Activated naive CD4-positive, alpha-beta T cell (primary cell): Measurements from ENCODE around the gene ITGB1BP2.
"Not testable (repeated sequence)": the region's sequence is repeated elsewhere in the genome, so short reads cannot be mapped to it uniquely, and the experiment has no call there.

Experiments
- DNase-seq, 4 experiments: peaks; one replicate each; lab custom pipeline; 2025; lab: John Stamatoyannopoulos, UW

The ITGB1BP2 gene

GRCh38 chrX:71301195-71301924 lies at the start of gene ITGB1BP2:
Gene ITGB1BP2 (plus strand): TSS chrX:71301750. CDS start chrX:71301807, 57 bp downstream.
- DNase-seq: no peak

GRCh38 chrX:71252221-71252620 lies 49.3 kb upstream of the ITGB1BP2 start:
- no peak for DNase-seq

- peak in 2 of 4 experiments; percentile 2 to 18 for DNase-seq
These were observed 48.1 kb upstream of the ITGB1BP2 start for GRCh38 chrX:71253253-71254091.

- DNase-seq: peak; percentile 27 to 68 (median 47)
These were observed 47.2 kb upstream of the ITGB1BP2 start, which contains the start of gene ZMYM3 for GRCh38 chrX:71254092-71254963. Gene ZMYM3 (minus strand): TSS chrX:71254140. CDS start chrX:71253255, 885 bp downstream.

DNA sequence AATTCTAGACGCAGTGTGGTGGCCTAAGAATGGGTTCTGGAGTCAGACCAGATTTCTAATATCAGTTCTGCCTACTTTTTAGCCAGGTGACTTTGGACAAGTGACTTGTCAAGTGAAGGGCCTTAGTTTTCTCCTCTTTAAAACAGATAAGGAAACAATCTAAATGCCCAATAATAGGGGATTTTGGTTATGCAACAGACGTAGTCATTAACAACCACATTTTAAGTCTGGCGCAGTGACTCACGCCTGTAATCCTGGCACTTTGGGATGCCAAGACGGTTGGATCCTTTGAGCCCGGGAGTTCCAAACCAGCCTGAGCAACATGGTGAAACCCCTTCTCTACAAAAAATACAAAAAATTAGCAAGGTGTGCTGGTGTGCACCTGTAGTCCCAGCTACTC lies 45.5 kb upstream of the ITGB1BP2 start:
- DNase-seq: no peak

- no peak for DNase-seq
These were observed 44.7 kb upstream of the ITGB1BP2 start for GRCh38 chrX:71256856-71257255.

GRCh38 chrX:71268624-71269023 lies 32.9 kb upstream of the ITGB1BP2 start:
- DNase-seq: not testable (repeated sequence)

DNA sequence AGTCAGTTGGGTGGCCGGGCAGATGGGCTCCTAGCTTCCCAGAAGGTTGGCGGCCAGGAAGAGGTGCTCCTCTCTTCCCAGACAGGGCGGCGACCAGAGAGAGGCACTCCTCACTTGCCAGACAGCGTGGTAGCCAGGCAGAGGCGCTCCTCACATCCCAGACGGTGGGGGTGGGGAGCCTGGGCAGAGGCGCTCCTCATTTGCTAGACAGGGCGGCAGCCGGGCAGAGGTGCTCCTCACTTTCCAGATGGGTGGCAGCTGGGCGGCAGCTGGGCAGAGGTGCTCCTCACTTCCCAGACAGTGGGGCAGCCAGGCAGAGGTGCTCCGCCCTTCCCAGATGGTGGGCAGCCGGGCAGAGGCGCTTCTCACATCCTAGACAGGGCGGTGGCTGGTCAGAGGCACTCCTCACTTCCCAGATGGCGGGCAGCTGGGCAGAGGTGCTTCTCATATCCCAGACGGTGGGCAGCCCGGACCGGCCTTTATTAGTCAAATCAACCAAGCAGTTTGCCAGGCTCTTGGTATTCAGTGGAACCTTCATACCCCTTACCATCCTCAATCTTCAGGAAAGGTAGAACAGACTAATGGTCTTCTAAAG lies 31.7 kb upstream of the ITGB1BP2 start:
- no peak for DNase-seq

DNA sequence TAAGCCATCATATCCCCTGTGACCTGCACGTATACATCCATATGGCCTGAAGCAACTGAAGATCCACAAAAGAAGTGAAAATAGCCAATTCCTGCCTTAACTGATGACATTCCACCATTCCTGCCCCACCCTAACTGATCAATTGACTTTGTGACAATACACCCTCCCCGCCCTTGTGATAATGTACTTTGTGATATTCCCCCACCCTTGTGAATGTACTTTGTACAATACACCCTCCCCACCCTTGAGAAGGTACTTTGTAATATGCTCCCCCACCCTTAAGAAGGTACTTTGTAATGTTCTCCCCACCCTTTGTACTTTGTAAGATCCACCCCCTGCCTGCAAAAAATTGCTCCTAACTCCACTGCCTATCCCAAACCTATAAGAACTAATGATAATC lies 29.2 kb upstream of the ITGB1BP2 start:
- not testable (repeated sequence) for DNase-seq

- not testable (repeated sequence) for DNase-seq
These were observed 20.2 kb upstream of the ITGB1BP2 start for GRCh38 chrX:71281300-71281699.

DNA sequence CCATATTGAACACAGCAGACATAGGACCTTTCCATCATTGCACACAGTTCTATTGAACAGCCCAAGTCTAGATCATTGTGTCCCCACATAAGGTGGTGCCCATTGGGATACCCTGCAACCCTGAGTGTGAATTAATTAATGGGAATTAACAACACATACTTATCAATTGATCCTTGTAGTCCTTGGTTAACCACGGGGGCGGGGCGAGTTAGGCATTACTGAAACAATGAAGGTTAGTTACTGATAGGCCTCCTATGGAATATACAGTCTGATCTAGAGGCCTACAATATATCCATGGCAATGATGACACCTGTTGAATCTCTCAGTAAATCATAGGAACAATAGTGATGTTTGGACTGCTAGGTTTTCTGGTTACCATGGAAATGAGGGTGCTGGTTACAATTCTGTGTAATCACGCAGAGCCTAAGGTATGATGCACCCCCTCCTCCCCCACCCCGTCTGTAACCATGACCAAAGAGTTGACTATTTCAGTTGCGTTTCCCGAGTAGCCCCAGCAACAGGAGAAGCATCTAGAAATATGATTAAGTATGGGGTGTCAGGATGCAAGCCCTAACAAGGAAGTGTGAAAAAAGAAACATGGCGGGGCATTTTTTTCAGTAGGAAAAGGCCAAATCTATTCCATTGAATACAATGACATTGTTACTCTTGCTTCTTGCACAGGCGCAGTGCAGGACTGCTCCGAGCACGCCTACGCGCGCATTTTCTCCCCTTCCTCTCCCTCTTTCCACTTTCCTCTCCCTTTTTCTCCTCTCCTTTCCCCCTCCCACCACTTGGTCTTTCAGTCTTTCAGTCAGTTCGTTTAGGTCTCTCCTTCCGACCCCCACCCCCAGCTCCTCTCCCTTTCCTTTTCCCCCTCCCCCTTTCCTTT lies 18.8 kb upstream of the ITGB1BP2 start:
- DNase-seq: peak in 1 of 4 experiments; percentile 60

GRCh38 chrX:71283403-71284143 lies 18.0 kb upstream of the ITGB1BP2 start, which contains the start of gene NONO:
Gene NONO (plus strand): TSS chrX:71283635. CDS start chrX:71290638, 7,003 bp downstream.
- DNase-seq: peak; percentile 51 to 65 (median 60)

DNA sequence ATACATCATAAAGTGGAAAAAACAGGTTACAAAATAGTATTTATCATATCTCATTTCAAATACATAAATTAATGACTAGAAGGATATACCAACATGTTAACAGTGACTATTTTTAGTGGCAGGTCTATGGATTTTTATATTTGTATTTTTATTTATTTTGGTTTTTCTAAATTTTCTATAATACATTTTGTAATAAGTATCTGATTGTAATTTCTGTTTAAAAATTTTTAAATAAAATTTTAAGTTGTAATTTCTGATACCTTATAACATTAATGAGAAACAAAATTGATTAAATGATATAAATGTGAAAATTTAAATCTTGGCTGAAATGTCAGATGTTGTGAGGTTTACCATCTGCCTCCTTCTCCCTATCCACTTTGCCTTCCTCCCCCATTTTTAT lies 15.6 kb upstream of the ITGB1BP2 start:
- no peak for DNase-seq

- no peak for DNase-seq
These were observed 10.2 kb upstream of the ITGB1BP2 start for GRCh38 chrX:71291381-71291780.

- DNase-seq: no peak
These were observed 8.7 kb upstream of the ITGB1BP2 start for GRCh38 chrX:71292669-71293365.

DNA sequence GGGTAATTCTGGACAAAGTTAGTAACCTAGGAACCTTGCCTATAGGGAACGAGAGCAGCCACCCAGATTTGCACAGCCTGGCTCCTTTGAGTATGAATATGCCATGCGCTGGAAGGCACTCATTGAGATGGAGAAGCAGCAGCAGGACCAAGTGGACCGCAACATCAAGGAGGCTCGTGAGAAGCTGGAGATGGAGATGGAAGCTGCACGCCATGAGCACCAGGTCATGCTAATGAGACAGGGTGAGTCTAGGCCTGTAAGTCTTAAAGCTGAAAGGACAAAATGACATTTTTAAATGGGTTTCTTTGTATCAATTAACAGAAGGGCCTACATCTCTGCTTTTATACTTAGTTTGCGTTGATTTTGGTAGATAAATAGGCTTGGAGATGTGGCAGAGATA lies 4.7 kb upstream of the ITGB1BP2 start:
- no peak for DNase-seq

GRCh38 chrX:71298119-71298518 lies 3.4 kb upstream of the ITGB1BP2 start:
- DNase-seq: no peak

- DNase-seq: not testable (repeated sequence)
These were observed 1.5 kb upstream of the ITGB1BP2 start for GRCh38 chrX:71300064-71300463.

DNA sequence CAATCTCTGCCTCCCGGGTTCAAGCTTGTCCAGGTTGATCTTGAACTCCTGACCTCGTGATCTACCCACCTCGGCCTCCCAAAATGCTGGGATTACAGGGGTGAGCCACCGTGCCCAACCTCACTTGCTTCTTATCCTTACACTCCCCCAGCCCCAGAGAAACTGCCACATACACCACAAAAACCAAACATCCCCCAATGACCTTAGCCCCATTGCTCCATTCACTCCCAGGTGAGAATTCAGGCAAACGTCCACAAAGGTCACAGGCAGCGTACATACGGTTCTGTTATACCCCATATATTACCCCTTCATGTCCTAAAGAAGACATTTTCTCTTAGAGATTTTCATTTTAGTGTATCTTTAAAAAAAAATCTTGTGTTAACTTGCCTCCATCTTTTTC lies 1.1 kb upstream of the ITGB1BP2 start:
- DNase-seq: not testable (repeated sequence)
